ENCODE measurements around the gene GNE. TPM values are rescaled to one million over a fixed set of nuclear protein-coding genes. Genes with fewer than 3 reads are reported as not detected.
"Not testable (repeated sequence)": the region's sequence is repeated elsewhere in the genome, so short reads cannot be mapped to it uniquely, and the experiment has no call there.

Gene GNE
- polyA plus RNA-seq, 1 donor from 2014 or later, result 6.3 TPM

DNA sequence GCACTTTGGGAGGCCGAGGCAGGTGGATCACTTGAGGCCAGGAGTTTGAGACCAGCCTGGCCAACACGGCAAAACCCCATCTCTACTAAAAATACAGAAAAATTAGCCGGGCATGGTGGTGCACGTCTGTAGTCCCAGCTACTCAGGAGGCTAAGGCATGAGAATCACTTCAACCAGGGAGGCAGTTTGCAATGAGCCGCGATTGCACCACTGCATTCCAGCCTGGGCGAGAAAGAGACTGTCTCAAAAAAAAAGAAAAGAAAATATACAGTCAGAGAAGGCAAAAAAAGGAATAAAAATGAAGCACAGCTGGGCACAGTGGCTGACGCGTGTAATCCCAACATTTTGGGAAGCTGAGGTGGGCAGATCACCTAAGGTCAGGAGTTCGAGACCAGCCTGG lies 81.8 kb downstream of the GNE start:
- H3K27ac Mint-ChIP-seq, H3K4me1 Mint-ChIP-seq, H3K9me3 Mint-ChIP-seq, H3K36me3 Mint-ChIP-seq, H3K27me3 Mint-ChIP-seq, H3K4me3 Mint-ChIP-seq: not testable (repeated sequence)

DNA sequence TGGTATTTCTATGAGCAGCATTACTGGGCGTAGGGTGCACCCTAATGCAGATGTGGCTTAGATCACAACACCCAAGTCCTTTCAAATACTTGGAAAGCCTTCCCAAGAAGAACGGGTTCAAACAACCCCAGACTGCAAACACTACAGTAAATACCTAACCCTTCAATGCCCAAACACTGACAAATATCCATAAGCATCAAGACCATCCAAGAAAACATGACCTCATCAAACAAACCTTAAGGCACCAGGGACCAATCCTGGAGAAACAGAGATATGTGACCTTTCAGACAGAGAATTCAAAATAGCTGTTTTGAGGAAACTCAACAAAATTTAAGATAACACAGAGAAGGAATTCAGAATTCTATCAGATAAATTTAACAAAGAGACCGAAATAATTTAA lies 83.0 kb downstream of the GNE start:
- not testable (repeated sequence) for H3K4me3 Mint-ChIP-seq, H3K4me1 Mint-ChIP-seq

DNA sequence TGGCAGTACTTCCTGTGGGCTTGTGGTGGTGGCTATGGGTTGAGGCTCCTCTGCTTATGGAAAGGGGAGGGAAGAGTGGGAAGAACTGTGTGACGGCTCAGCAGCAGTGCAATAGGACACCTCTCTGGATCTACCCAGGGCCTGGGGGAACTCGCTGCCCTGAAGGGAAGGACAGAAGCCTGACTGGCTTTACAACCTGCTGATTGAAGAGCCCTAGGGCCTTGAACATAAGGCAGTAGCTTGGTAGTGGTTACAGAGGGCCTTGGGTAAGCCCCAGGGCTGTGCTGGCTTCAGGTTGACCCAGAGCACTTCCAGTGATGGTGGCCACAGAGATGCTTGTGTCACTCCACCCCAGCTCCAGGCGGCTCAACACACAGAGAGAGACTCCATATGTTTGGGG lies 83.5 kb downstream of the GNE start:
- Mint-ChIP-seq H3K36me3 (peaks cover under 1% of the 10 kb centered on the region), H3K27ac (no peak overlapping the region), H3K27me3 (peaks cover 5% of the 10 kb centered on the region), H3K4me3 (no peak overlapping the region), H3K4me1 (peaks cover 0 to 4% (median 3%) of the 10 kb centered on the region in 3 donors), H3K9me3 (peaks cover 0 to 3% (median 0%) of the 10 kb centered on the region in 3 donors)

More for the DNA sequence above, 83.0 kb downstream of the GNE start:
- H3K36me3 Mint-ChIP-seq, H3K27me3 Mint-ChIP-seq, H3K27ac Mint-ChIP-seq, H3K9me3 Mint-ChIP-seq: not testable (repeated sequence)

DNA sequence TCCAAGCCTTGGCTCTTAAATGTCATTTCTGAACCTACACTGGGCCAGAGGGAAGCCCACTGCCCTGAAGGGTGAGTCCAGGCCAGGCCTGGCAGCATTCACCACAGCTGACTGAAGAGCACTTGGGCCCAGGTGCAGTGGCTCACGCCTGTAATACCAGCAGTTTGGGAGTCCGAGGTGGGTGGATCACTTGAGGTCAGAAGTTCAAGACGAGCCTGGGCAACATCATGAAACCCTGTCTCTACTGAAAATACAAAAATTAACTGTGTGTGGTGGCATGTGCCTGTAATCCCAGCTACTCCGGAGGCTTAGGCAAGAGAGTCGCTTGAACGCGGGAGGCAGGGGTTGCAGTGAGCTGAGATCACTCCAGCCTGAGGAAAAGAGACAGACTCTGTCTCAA lies 84.0 kb downstream of the GNE start:
- H3K36me3 Mint-ChIP-seq, result no peaks in the 10 kb centered on the region
- H3K9me3 Mint-ChIP-seq, result peaks cover 0 to 2% (median 0%) of the 10 kb centered on the region in 3 donors
- peaks cover 0 to 4% (median 3%) of the 10 kb centered on the region in 3 donors for H3K4me1 Mint-ChIP-seq
- H3K4me3 Mint-ChIP-seq, result no peak overlapping the region
- H3K27ac Mint-ChIP-seq, result no peak overlapping the region
- H3K27me3 Mint-ChIP-seq, result peaks cover 5% of the 10 kb centered on the region

DNA sequence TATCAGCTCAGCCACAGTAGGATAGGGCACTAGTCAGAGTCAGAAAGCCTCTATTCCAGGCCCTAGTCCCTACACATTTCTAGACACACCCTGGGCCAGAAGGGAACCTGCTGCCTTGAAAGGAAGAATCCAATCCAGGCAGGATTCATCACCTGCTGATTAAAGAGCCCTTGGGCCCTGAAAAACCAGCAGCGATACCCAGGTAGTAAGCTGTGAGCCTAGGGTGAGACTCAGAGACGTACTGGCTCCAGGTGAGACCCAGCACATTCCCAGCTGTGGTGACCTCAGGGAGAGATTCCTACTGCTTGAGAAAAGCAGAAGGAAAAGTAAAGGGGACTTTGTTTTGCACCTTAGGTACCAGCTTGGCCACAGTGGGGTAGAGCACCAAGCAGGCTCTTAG lies 84.4 kb downstream of the GNE start:
- Mint-ChIP-seq H3K4me1 (peaks cover 0 to 3% (median 3%) of the 10 kb centered on the region in 3 donors), H3K27ac (no peak overlapping the region), H3K4me3 (no peak overlapping the region), H3K36me3 (no peaks in the 10 kb centered on the region), H3K9me3 (peaks cover 0 to 2% (median 0%) of the 10 kb centered on the region in 3 donors), H3K27me3 (peaks cover 6% of the 10 kb centered on the region)

DNA sequence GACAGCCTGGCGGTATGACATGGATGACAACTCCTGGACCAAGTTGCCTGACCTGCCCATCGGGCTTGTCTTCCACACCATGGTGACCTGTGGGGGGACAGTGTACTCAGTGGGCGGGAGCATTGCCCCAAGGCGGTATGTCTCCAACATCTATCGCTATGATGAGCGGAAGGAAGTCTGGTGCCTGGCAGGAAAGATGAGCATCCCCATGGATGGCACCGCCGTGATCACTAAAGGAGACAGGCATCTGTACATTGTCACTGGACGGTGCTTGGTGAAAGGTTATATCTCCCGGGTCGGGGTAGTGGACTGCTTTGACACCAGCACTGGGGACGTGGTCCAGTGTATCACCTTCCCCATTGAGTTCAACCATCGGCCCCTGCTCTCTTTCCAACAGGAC lies 87.7 kb downstream of the GNE start:
- Mint-ChIP-seq H3K4me3 (no peak overlapping the region), H3K27me3 (peaks cover 5% of the 10 kb centered on the region), H3K27ac (no peak overlapping the region), H3K9me3 (peaks cover 0 to 2% (median 0%) of the 10 kb centered on the region in 3 donors), H3K4me1 (peaks cover 3 to 5% (median 4%) of the 10 kb centered on the region in 3 donors), H3K36me3 (no peaks in the 10 kb centered on the region)

DNA sequence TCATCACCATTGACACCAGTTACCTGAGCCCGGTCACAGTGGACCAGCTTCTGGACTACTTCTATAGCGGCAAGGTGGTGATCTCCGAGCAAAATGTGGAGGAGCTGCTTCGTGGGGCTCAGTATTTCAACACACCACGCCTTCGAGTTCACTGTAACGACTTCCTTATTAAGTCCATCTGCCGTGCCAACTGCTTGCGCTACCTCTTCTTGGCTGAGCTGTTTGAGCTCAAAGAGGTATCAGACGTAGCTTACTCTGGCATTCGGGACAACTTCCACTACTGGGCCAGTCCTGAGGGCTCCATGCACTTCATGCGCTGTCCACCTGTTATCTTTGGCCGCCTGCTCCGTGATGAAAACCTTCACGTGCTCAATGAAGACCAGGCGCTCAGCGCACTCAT lies 88.5 kb downstream of the GNE start:
- Mint-ChIP-seq H3K4me3 (no peak overlapping the region), H3K27ac (no peak overlapping the region), H3K27me3 (peaks cover 2% of the 10 kb centered on the region), H3K9me3 (no peaks in the 10 kb centered on the region), H3K4me1 (peaks cover 3 to 6% (median 5%) of the 10 kb centered on the region in 3 donors), H3K36me3 (no peaks in the 10 kb centered on the region)

DNA sequence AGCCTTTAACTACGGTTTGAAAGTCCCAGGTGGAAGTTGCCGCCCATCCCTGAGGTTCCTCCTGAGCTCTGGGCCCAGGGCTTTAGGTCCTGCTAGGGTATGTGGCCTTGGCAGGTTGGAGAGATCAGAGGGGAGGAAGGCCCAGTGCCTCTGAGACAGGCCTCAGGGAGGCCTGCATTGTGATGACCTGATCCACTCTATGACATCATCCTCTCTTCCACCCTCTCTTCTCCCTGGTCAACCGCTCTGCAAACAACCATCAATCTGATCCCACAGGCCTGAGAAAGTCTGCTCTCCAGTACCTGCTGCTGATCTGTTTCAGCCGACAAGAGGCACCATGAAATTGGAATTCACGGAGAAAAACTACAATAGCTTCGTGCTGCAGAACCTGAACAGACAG lies 89.1 kb downstream of the GNE start, which contains the start of gene CCIN:
TSS of gene CCIN (plus strand) at position 223 of the 400 bp plus-strand sequence. CDS start at position 338, 115 bp downstream.
- peaks cover 3 to 6% (median 5%) of the 10 kb centered on the region in 3 donors for H3K4me1 Mint-ChIP-seq
- no peaks in the 10 kb centered on the region for H3K36me3 Mint-ChIP-seq
- H3K27ac Mint-ChIP-seq, result no peak within 1 kb of the TSS

DNA sequence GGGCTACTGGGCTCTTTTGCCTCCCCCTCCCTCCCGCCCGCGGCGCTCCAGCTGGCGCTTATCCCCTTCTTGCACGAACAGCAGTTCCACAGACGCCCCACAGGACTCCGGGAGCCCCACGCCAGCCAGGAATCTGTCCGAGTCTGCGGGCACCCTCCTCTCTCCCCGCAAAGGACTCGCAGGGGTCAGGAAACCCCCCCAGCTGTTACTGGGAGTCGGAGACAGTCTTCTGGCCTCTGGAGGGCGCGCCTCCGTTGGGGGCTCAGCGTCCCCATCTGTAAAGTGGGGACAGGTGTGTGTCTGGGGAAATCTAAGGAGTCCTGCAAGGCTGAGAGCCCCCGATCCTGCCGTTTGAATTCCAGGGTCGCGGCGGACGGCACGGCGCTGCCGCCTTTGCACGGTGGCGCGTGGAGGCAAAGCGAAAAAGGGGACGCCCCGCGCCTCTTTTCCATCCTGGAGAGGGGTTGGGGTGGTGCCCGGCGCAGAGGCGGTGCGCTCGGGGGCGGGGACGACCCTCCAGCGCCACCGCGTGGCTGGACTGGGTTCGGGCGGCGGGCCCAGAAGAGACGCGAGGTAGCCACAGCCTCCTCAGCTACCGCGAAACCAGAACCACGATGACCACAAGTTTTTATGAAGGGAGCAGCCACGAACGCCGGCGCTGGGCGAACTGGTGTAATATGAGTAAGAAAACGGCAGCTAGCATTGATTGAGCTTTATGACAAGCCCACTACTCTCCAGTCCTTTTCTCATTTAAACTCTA lies 91.9 kb downstream of the GNE start:
- no peaks in the 10 kb centered on the region for H3K9me3 Mint-ChIP-seq
- no peaks in the 10 kb centered on the region for H3K36me3 Mint-ChIP-seq
- peaks cover 1% of the 10 kb centered on the region for H3K27me3 Mint-ChIP-seq
- H3K27ac Mint-ChIP-seq, result peak overlapping the region; percentile 18 to 90 (median 67)
- peaks cover 5 to 6% (median 6%) of the 10 kb centered on the region in 3 donors for H3K4me1 Mint-ChIP-seq
- H3K4me3 Mint-ChIP-seq, result peak overlapping the region; percentile 71 to 92 (median 87)

More for the DNA sequence above, 89.1 kb downstream of the GNE start, which contains the start of gene CCIN:
- H3K27me3 Mint-ChIP-seq, result peaks cover 1% of the 10 kb centered on the region
- peak within 1 kb of the TSS in 1 of 4 donors; percentile 40 for H3K4me3 Mint-ChIP-seq
- H3K9me3 Mint-ChIP-seq, result no peaks in the 10 kb centered on the region

DNA sequence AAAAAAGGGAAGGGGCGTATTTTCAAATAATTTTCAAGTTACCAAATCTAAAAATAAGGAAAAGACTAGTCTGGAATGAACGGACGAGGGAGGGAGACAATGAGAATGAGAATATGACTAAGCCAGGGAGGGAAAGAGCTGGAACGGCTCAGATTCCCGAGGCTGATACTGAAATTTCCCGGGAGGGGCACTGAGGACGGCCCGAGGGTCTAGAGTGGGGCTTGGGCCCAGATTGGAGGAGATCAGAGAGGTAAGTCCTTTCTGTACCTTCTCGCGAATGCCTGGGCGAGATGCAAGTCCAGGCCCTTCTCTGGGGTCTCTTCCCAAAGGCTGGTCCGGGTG lies 92.5 kb downstream of the GNE start:
- H3K4me3 Mint-ChIP-seq, result peak overlapping the region in 2 of 4 donors; percentile 82 to 92
- peak overlapping the region in 2 of 3 donors; percentile 46 to 90 for H3K27ac Mint-ChIP-seq
- peaks cover 5 to 6% (median 6%) of the 10 kb centered on the region in 3 donors for H3K4me1 Mint-ChIP-seq
- peaks cover 1% of the 10 kb centered on the region for H3K27me3 Mint-ChIP-seq
- peaks cover 3% of the 10 kb centered on the region for H3K36me3 Mint-ChIP-seq
- no peaks in the 10 kb centered on the region for H3K9me3 Mint-ChIP-seq

DNA sequence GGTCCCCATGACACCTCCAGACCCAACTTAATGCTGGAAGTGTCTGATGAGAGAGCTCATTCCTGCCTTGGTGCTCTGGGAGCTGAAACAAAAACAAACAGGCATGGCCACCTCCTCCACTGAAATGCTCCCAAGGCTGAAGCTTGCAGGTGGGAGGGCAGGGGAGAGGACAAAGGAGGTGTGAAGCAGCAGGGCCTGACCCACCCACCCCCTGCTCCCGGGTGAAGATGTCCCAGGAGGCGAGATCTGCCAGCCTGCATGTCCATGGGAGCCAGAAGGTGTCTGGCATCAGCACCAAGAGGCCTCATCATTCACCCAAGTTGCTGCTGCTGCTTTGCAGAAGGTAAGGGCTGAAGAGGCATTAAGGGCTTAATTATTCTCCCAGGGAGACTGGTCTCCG lies 93.3 kb downstream of the GNE start:
- peak overlapping the region in 2 of 4 donors; percentile 48 to 72 for H3K4me3 Mint-ChIP-seq
- H3K27ac Mint-ChIP-seq, result no peak overlapping the region
- H3K27me3 Mint-ChIP-seq, result peaks cover 1% of the 10 kb centered on the region
- H3K36me3 Mint-ChIP-seq, result peaks cover 3% of the 10 kb centered on the region
- H3K4me1 Mint-ChIP-seq, result peaks cover 6 to 8% (median 6%) of the 10 kb centered on the region in 3 donors
- H3K9me3 Mint-ChIP-seq, result no peaks in the 10 kb centered on the region

Other genes with a start within 250 kb of the GNE start
- gene RECK, start 221.5 kb downstream of the GNE start, polyA plus RNA-seq, result 5.3 TPM
- 36.2 TPM for gene GLIPR2, start 121.7 kb downstream of the GNE start, polyA plus RNA-seq
- 0.64 TPM for gene CCIN, start 89.1 kb downstream of the GNE start, polyA plus RNA-seq
- 82.0 TPM for gene CLTA, start 67.5 kb downstream of the GNE start, polyA plus RNA-seq
- 18.5 TPM for gene RNF38, start 141.8 kb upstream of the GNE start, polyA plus RNA-seq